Measurements from ENCODE around the gene LRRC8D.

- no peak for TF ChIP-seq CTCF (IDR thresholded peaks at IDR 0.05)
- no peak for TF ChIP-seq REST (IDR thresholded peaks at IDR 0.05; ENCODE audit: insufficient read depth in 1 of 2, low read depth in 2 of 2, low read length in 1 of 2)
Observed at GRCh38 chr1:89876463-89876862, 55.6 kb downstream of the LRRC8D start.

Data from Panc1 (cell line).